GM04504 (cell line): ENCODE measurements around the gene SDR39U1.

ENCODE experiments used
- DNase-seq: peaks from one replicate; pipeline ENCODE4 v3.0.0-alpha.2; 2012; ENCODE audit warnings: low read depth

Gene SDR39U1

DNA sequence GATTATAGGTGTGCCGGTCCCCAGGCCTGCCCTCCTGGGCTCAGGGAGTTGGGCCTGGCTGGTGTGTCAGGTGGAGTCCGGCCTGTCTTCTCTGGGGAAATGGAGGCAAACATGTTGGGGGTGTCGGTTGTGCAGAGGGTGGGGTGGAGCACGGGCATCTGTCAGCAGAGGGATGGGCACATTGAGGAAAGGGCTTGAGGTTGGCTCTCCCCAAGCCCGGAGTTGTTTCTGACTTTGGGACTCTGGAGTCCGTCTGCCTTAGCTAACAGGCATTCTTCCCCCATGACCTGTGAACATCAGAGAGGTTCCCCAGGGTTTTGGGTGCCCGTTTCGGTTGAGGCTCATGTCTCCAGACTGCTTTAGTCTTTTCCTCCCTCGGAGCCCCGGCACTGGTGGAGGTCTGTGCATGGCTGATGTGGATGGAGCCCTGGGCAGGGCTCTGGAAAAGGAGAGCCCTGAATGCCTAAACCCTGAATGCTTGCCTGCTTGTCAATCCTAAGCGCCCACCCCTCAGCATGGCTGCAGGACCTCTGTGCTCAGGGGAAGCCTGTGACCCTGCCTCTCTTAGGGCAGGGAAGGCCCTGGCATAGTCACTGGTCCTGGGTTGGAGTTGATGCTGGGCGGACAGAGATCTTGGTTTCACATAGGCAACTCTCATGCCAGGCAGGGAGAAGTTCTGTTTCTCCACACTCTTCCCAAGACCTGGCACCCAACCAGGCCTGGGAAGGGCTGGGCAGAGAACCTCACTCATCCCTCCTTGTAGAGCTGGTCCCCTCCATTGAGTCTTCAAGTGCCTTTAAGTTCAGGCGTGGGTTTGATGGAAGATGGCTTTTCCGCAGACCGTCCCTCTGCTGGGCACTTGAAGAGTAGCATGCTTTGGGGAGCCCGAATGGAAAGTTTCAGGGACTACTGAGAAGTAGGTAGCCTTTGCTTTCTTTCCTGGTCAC, 30.9 kb downstream of the SDR39U1 start:
- DNase-seq = no peak

DNA sequence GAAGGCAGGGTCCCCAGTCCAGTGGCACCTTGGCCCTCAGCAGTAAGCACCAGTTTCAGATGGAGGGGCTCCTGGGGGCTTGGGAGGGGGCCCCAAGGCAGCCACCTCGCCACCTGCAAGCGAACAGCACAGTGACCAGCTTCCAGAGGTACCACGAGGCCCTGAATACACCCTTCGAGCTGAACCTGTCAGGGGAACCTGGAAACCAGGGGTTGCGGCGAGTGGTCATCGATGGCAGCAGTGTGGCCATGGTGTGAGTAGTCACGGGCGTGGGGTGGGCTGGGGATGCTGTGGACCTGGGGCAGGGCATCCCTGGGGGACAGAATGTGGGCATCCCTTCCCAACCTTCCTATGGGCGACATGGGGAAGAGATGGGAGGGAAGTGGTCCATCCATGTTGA, 32.6 kb downstream of the SDR39U1 start:
- DNase-seq = no peak

DNA sequence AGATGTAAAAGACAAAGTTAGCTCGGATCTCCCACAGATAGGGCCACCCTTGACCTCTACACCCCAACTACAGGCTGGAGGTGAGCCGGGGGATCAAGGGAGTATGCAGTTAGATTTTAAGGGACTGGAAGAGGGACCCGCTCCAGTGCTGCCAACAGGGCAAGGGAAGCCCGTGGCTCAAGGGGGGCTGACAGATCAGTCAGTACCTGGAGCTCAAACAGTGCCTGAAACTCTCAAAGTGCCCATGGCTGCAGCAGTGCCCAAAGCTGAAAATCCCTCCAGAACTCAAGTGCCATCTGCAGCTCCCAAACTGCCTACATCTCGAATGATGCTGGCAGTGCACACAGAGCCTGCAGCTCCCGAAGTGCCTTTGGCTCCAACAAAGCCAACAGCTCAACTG, 33.4 kb downstream of the SDR39U1 start:
- no peak for DNase-seq

DNA sequence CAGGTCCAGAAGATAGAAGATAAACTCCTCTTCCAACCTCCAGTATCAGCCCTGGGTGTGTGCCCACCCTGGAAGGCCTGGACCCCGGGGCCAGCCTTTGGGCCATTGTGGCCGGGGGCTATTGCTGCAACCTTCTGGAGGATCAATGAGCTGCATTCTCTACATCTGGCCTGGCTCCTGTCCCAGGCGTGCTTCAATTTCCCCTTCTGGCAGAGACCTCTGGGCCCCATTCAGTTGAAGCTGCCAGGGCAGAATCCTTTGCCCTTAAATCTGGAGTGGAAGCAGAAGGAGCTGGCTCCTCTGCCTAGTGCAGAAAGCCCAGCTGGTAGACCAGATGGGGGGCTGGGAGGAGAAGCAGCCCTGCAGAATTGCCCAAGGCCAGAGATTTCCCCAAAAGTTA, 33.8 kb downstream of the SDR39U1 start:
- DNase-seq = no peak

DNA sequence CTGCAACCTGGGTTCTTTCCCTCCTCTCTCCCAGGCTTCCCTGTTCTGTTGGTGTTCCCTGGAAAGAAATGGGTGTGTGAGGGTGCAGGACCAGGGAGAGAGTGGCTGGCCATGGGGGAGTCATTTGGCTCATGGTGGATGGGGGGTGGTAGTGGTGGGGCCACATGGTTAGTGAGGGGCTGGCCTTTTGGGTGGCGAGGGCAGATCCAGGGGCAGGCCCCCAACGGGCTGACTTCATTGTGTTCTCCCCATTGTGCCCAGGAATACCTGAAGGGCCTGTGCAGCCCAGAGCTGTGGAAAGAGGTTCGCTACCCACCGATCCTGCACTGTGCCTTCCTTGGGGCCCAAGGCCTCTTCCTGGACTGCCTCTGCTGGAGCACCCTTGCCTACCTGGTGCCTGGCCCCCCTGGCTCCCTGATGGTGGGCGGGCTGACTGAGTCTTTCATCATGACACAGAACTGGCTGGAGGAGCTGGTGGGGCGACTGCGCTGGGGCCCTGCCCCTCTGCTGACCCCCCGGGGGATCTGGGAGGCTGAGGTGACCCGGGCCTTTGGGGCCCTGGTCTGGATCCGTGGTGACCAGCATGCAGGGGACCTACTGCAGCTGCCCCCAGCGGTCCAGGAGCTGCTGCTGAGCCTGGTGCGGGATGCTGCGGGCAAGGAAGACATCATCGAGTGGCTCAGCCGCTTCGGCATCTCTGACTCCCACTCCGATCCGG, 34.8 kb downstream of the SDR39U1 start:
- no peak for DNase-seq

DNA sequence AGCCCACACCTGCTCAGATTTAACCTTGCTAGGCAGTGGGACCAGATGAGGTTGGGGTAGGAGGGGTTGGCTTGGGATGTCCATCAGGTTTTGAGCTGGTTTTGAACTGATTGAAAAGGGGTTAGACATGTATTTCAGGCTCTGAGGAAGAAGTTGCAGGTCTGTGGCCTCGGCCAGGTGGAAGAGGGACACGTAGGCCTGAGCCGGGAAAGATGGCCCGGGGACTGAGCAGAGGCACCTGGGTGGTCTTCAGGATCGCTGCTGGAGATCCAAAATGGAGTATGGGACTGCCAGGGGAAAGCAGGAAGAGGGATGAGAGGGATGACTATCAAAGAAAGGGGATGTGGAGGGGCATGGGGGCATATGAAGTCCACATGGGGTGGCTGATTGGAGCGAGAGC, 36.2 kb downstream of the SDR39U1 start:
- DNase-seq = no peak

DNA sequence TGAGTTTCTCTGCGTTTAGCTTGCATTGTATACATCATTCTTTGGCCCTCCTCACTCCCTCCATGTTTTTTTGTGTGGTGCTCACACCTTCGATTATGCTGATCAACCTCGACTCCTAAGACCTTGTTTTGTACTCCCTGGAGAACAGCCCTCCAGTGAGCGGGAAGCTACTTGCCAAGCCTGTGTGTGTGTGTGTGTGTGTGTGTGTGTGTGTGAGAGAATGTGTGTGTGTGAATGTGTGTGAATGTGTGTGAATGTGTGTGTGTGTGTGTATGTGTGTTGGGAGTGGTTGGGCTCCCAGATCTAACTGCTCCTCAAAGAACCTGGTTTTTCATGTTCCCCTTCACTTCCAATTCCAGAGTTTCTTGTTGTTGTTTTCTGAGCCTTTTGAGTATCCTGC, 37.8 kb downstream of the SDR39U1 start:
- DNase-seq = no peak

DNA sequence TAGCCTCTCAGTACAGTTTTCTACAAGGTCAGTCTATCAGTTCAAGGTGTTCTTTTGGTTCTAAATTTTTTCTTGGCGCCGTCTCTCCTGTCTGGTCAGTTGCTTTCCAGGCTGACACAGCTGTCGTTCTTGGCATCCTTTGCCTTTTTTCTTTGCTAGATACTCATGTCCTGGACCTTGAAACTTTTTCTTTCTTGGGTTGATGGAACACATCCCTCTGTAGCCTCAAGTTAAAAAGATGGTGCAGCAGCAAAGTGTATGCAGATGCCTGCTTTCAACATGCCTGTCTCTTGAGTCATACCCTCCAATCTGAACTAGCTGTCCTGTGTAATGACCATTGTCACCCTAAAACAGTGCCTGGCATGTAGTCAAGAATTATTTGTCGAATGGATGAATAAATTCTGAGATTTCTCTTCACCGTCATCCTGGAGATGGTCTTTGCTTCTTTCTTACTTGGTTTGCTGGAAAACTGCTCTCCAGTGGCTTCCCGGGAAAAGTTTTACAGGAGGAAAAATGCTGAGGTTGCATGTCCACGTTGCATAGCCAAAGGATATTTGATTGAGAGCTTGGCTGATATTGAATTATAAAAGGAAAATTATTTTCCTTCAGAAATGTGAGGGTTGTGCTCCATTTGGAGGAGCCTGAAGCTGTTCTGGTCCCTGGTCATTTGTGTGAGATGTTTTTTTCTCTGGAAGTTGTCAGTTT, 39.1 kb downstream of the SDR39U1 start:
- no peak for DNase-seq

DNA sequence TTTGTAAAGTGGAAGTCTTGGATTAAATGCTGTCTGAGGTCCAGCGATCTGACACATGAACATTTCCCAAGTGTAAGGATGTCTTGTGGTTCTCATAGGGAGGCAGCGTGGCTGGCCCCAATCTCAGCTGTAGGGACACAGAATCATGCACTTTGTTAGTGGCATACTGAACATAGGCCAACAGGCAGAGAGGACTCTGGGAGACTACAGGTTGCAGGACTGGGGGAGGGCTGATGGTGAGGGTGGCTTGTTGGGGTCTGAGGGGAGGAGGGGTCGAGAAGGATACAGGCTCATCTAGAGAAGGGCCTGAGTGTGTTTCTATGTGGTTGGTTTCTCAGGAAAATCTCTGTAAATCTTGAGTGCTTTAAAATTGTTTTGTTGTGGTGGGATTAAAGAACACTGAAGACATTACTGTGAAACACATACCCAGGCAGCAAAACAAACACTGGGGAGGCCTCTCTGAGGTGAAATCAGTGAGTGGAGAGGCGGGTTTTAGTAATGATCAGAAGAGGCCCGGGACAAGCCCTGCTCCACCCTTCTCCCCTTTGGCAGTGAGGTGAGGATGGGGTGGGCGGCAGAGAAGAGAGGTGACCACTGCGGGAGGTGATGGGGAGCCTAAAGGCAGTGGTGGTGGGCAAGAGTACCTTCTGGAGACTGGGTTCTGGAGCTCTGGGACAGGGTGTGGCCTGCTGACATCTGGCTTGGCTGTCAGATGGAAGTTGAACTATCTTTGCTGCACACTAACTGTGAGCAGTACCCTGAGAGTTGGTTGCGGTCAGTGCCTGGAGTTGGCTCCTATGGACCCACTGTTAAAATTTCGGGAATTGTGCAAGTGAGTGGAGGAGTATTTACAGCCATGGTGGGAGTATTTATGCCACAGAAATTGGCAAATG, 40.5 kb downstream of the SDR39U1 start:
- no peak for DNase-seq

DNA sequence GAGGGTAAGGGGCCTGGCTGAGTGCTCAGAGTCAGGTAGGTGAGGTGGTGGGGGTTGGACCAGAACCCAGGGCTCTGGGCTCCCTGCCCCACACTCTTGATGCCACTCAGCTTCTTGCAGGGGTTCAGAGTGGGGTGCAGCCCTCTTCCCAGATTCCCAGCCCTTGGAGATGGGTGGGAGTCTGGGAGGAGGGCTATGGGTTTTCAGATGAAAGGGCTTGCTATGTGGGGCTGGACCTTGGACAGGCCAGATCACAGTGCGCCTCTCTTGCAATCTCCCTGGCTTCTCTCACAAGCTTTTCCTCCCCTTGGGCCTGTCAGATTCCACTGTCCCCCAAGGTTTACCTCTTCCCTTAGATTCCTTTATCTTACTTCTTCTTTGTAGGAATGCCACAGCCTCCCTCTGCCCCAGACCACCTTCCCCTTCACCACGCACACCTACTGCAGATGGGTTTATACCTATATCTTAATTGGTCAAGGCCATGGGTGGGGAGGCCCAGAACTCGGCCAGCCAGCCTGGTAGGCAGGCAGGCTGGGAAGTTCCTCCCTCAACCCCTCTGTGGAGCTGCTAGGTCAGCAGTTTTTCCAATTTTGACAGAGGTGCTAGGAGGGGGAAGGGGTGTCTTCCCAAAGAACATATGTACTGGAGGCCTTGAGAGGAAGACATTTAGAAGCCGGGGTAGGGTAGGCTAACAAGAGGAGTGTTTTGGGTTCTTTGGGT, 42.4 kb downstream of the SDR39U1 start:
- no peak for DNase-seq

DNA sequence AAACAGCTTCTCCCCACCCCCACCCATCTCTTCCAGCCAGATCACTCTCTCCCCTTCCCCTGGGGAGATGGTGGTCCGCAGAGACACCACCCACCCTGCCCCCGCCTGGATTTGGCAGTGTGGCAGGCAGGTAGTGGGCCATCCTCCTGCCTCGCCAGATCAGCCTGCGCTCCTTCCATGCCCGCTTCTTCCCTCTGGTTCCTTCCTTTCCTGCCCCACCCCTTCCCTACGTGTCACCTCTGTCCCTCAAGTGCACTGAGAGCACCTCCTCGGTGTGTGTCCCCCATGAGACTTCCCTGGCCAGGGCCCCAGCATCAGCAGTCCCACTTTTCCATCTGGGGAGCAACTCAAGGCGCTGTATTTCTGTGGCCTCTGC, 43.1 kb downstream of the SDR39U1 start:
- no peak for DNase-seq

DNA sequence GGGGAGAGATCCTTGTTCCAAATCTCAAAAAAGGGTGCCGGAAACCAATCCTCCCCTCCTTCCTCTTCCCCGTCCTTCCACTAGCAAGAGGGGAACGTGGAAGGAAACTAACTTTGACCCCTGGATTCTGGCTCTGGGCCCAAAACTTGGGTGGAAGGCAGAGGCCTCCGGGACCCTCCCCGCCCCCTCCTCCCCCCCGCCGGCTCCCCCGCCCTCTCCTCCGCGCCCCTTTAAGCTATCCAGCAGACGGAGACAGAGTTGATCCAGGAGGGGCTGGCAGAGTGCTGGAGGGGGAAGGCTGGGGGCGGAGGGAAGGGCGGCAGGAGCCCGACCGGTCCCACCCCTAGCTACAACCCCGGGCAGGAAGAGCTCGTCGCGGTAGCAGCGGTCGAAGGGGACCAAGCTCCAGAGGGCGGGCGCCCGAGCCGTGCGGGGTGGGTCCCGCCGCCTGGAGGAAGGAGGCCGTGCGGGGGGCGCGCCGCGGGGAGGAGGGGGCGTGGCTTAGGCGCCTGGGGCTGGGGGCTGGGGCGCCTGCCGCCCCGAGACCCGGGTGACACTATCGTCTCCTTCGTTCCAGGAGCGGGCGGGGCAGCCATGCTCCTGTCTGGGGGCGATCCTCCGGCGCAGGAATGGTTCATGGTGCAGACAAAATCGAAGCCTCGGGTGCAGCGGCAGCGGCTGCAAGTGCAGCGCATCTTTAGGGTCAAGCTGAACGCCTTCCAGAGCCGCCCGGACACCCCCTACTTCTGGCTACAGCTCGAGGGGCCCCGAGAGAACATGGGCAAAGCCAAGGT, 43.7 kb downstream of the SDR39U1 start, which contains the start of gene NYNRIN:
Gene NYNRIN, plus strand, starts transcription at position 351 of the 794 bp plus-strand sequence. Its CDS starts 244 bp downstream, at position 595.
- no peak for DNase-seq

DNA sequence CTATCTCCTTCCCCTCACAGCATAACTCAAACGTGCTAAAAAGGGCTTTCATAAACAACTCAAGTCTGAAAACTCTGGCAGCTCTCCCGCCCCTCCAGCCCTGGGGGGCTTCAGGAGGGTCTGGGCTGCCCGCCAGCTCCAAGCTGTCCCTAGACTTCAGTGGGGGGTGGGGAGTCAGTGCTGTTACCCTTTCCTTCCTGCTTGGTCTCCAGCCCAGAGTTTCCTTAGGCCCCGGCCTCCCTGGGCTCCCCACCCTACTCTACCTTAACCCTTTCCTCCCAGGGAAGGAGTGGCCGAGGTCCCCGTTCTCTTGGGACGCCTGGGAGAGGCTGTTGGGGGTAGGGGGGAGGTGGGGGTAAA, 44.3 kb downstream of the SDR39U1 start:
- no peak for DNase-seq

DNA sequence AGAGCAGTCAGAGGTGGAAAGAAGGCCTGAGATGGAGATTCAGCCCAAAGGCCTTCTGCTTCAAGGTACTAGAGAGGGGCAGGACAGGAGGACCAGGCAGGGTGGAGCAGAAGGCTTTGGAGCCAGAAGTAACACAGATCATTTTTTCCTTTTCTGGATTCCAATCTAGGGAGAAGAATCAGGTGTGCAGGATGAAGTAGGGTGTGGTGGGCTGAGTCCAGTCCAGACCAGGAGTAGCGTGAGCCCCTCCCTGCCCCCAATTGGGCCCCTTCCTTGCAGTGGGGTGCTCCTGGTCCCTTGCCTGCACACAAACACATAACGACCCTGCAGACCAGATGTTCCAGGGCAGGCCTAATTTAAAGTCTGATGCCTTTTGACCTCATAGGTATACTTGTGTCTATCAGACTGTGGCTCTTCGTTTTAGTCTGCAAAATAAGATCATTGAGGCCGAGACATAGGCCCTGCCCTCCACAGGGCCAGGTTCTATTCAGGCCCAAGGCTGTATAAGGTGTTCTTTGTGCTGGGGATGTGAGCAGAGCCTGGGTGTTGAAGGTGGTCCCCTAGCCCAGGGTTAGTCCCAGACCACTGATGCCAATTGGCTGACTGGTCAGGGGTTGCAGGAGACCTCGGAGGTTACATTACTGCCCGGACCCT, 44.8 kb downstream of the SDR39U1 start:
- DNase-seq = no peak

DNA sequence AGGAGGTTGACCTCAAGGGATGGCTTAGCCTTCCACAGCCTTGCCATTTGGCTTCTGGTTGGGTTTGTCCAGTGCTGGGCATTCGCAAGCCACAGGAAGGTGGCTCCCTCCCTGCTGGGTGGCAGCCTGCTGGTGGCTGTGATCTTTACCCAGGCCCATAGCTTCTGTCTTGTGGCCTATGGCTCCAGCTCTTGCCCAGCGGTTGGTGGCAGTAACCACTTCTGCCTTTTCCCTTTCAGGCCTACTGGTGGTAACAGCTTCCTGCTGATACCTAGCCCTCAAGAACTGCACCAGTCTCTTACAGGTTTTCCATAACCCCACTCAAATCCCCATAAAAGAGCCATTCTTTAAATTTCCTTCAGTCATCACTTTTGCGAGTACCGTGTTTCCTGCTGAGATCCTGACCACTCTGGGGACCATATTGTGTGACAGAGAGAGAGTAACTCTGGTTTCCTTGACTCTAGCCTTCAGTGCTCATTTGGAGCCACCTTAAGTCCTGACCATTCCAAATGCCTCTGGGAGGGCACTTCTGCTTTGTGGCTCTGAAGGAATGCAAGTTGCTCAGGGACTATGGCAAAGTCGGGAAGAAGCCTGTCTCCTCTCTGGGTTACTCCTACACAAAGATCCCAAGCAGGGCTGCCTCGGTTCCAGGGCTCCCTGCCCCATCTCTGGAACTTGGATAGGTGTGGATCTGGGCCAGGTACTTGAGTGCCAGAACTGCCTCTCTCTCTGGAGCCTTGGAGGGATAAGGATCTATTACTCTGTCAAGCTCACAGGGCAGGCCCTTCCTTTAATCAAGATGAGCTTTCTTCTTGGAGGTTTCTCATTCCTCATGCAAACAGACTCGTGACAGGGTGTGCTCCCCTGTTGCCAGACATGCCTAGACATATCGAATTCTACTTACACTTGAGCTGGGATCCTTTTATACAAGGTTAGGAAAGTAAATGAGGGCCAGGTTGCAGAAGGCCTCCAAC, 46.7 kb downstream of the SDR39U1 start:
- no peak for DNase-seq

DNA sequence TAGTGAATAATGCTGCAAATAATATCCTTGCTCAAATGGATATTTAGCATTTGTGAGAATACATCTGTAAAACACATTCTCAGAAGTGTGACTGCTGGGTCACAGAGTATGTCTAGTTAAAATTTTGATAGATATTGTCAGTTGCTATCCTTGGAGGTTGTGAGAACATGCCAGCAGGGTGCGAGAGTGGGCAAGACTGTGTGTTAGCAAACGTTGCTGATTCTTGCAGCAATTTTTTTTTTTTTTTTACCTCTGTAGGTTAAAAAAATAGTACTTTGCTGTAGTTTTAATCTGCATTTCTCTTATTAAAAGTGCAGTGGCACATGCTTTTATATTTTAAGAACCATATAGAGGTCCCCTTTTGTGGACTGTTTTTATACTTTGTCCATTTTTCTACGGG, 48.3 kb downstream of the SDR39U1 start:
- no peak for DNase-seq

DNA sequence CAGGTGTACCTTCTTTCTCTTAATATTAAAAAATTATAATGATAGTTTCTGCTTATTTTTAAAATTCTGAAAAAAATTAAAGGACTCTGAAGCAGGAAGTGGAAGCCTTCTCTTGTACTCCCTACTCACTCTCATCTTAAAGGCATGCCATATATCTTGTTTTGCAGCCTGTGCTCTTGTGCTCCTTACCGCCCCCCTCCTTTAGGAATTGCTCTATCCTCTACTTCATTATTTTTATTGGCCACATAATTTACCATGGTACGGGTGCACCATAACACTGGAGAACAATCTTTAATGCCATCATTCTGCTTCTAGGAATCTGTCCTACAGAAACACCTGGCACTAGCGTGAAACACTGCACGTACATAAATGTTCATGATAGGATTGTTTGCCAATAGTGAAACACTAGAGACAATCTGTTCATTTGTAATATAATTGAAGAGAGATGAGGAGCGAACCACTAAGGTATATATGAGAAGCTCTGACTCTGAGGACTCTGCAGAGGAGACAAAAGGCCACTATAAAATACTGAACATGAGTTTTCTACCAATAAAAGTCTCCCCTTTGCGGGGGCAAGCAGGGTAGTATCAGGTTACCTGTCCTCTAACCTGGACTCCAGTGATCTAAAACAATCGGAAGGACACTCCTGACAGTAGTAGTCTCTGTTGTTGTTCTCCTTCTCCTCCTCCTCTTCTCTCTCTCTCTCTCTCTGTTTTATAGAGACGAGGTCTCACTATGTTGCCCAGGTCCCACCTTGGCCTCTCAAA, 50.1 kb downstream of the SDR39U1 start:
- DNase-seq = no peak
